ENCODE measurements around the gene CPNE8. TPM values are rescaled to one million over a fixed set of nuclear protein-coding genes. Genes with fewer than 3 reads are reported as not detected.

The CPNE8 gene
- total and polyA plus RNA-seq, 8 donors = 2.3 to 36.5 (median 7.3) TPM

DNA sequence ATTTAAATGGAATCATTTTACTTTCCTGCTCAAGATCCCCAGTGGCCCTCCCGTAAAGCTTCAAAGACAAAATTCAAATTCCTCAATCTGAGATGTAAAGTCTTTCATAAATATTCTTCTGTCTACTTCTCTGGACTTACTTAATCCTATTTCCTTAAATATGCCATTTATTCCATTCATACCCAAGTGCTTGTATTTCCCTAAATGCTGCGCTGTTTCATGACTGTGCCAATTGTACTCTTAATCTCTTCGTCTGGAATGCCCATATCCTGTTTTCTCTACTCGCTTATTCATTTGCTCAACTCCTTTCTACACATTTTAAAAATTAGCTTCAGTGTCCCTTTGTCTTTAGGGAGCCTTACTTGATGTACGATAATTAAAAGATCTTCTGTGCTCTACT, 280.1 kb downstream of the CPNE8 start:
- Histone ChIP-seq H3K36me3 (no peaks in the 10 kb centered on the region), H3K27ac (no peak overlapping the region), H3K9me3 (no peaks in the 10 kb centered on the region), H3K27me3 (no peaks in the 10 kb centered on the region), H3K4me1 (no peaks in the 10 kb centered on the region), H3K4me3 (no peak overlapping the region)
- intact Hi-C loops (cut with DNase I; ENCODE audit: low total_unique reads) = no loop called here
- 80 to 90% (median 85%) methylated on average over 5 of the region's 5 CpGs for WGBS, 5 donors
- TF ChIP-seq POLR2AphosphoS5 (IDR thresholded peaks at IDR 0.05) = no peak
- no peak for TF ChIP-seq EP300 (IDR thresholded peaks at IDR 0.05)
- TF ChIP-seq, protein P1, sequence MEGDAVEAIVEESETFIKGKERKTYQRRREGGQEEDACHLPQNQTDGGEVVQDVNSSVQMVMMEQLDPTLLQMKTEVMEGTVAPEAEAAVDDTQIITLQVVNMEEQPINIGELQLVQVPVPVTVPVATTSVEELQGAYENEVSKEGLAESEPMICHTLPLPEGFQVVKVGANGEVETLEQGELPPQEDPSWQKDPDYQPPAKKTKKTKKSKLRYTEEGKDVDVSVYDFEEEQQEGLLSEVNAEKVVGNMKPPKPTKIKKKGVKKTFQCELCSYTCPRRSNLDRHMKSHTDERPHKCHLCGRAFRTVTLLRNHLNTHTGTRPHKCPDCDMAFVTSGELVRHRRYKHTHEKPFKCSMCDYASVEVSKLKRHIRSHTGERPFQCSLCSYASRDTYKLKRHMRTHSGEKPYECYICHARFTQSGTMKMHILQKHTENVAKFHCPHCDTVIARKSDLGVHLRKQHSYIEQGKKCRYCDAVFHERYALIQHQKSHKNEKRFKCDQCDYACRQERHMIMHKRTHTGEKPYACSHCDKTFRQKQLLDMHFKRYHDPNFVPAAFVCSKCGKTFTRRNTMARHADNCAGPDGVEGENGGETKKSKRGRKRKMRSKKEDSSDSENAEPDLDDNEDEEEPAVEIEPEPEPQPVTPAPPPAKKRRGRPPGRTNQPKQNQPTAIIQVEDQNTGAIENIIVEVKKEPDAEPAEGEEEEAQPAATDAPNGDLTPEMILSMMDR (IDR thresholded peaks at IDR 0.05) = no peak
- no peak for DNase-seq

DNA sequence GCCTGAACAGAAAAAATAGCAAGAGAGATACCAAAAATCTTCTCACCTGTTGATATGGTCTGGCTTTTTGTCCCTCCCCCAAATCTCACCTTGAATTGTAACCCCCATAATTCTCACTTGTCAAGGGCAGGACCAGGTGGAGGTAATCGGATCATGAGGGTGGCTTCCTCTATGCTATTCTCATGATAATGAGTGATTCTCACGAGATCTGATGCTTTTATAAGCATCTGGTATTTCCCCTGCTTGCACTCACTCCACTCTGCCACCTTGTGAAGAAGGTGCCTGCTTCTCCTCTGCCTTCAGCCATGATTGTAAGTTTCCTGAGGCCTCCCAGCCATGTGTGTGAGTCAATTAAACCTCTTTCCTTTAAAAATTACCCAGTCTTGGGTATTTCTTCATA, 291.2 kb downstream of the CPNE8 start:
- Histone ChIP-seq H3K4me1 (no peaks in the 10 kb centered on the region), H3K27ac (no peak overlapping the region), H3K4me3 (no peak overlapping the region), H3K36me3 (no peaks in the 10 kb centered on the region), H3K9me3 (peaks cover 0 to 2% (median 0%) of the 10 kb centered on the region in 4 donors), H3K27me3 (no peaks in the 10 kb centered on the region)
- TF ChIP-seq EP300 (IDR thresholded peaks at IDR 0.05) (no peak), POLR2AphosphoS5 (IDR thresholded peaks at IDR 0.05) (no peak), POLR2A (IDR thresholded peaks at IDR 0.05) (no peak)
- TF ChIP-seq, protein P1 (IDR thresholded peaks at IDR 0.05) = no peak
- intact Hi-C loops (cut with DNase I; ENCODE audit: low total_unique reads) = no loop called here
- WGBS, 5 donors = 26 to 65% (median 54%) methylated on average over 2 of the region's 2 CpGs
- DNase-seq = no peak

DNA sequence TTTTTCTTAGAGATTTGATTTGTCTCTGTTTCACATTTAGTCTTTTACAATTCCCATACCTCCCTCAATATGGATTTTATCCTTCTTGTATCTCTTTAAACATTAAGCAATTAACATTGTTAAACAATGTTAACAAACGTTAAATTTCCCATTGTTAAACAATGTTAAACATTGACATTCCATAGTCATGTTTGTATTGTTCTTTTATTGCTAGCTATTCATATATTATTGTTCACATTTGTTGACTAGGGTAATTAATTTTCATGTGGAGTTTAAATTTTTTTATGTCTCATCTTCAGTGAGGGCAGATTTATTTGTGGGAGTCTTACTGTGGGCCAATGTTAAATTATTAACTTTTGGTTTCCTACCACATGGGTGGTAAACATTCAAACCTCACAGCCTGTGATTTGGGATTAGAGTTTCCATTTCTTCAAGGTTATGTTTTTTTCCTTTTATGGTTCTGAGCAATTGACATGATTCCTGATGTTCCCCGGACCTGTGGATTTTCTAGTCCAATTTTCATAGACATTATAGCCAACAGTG, 294.5 kb downstream of the CPNE8 start:
- H3K27me3 ChIP-seq = no peaks in the 10 kb centered on the region
- no peak overlapping the region for H3K4me3 ChIP-seq
- WGBS, 5 donors = 51 to 65% (median 52%) methylated on average over 2 of the region's 2 CpGs
- intact Hi-C loops (cut with DNase I; ENCODE audit: low total_unique reads) = no loop called here
- DNase-seq = no peak
- no peak overlapping the region for H3K27ac ChIP-seq
- peaks cover 0 to 10% (median 5%) of the 10 kb centered on the region in 4 donors for H3K9me3 ChIP-seq
- H3K36me3 ChIP-seq = no peaks in the 10 kb centered on the region
- TF ChIP-seq, protein P1 (IDR thresholded peaks at IDR 0.05) = no peak
- no peak for TF ChIP-seq EP300 (IDR thresholded peaks at IDR 0.05)
- TF ChIP-seq POLR2A (IDR thresholded peaks at IDR 0.05) = no peak
- no peak for TF ChIP-seq POLR2AphosphoS5 (IDR thresholded peaks at IDR 0.05)
- no peaks in the 10 kb centered on the region for H3K4me1 ChIP-seq

DNA sequence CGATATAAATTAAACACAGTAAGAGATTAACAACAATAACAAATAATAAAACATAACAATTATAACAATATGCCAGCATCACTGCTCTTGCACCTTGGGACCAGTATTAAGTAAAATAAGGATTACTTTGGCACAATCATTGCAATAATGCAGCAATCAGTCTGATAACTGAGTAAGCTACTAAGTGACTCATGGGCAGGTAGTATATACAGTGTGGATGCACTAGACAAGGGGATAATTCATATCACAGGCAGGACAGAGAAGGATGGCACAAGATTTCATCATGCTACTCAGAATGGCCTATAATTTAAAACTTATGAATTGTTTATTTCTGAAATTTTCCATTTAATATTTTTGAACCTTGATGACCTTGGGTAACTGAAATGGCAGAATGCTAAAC, 298.1 kb downstream of the CPNE8 start:
- no peaks in the 10 kb centered on the region for H3K27me3 ChIP-seq
- intact Hi-C loops (cut with DNase I; ENCODE audit: low total_unique reads) = no loop called here
- DNase-seq = no peak
- H3K27ac ChIP-seq = no peak overlapping the region
- peaks cover 0 to 15% (median 5%) of the 10 kb centered on the region in 4 donors for H3K9me3 ChIP-seq
- WGBS, 5 donors = 68 to 82% (median 78%) methylated on average over 1 of the region's 1 CpG
- no peak for TF ChIP-seq POLR2AphosphoS5 (IDR thresholded peaks at IDR 0.05)
- TF ChIP-seq, protein P1 (IDR thresholded peaks at IDR 0.05) = no peak
- no peaks in the 10 kb centered on the region for H3K36me3 ChIP-seq
- no peaks in the 10 kb centered on the region for H3K4me1 ChIP-seq
- no peak overlapping the region for H3K4me3 ChIP-seq

Data from stomach (tissue), 9 donors.